Measurements from ENCODE around the gene EXOC2.

GRCh38 chr6:705047-705446 is 12.1 kb upstream of the EXOC2 start:
- TF ChIP-seq POLR2AphosphoS5 (IDR thresholded peaks at IDR 0.05; ENCODE audit: borderline replicate concordance, low read depth, low read length) (no peak), EZH2 (IDR thresholded peaks at IDR 0.05) (no peak), FOXP2 (optimal IDR thresholded peaks at IDR 0.05; ENCODE audit: control extremely low read depth, extremely low read length, insufficient read depth) (no peak)

All from SK-N-MC (cell line).